LNCAP (cell line): Measurements from ENCODE around the gene PCCA.

Experiments used
- CTCF ChIP-seq: fragments of 450-650 bp; IDR thresholded peaks from 2 replicates; pipeline ENCODE4 v1.5.1; 2017; ENCODE audit warnings: mild to moderate bottlenecking

Gene PCCA

DNA sequence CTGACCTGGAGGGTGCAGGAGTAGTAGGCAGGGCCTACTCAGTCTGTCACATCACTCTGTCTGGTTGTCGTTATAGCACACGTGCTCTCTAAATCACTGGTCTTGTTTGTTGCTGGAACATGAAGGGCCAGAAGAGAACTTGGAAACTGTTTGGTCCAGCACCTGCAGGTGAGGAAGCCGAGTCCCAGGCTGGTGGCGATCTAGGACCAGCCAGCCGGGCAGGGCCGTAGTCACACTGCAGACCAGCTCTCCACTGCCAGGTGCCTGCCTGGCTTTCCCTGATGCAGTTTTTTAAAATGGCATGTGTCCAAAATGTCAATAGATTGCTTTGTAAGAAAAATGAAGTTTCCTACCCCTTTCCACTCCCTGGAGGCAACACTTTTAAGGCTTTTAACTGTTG is 446.0 kb downstream of the PCCA start:
- no peak for TF ChIP-seq CTCF

- no peak for TF ChIP-seq CTCF
These were observed 446.7 kb downstream of the PCCA start for GRCh38 chr13:100535426-100536135.

DNA sequence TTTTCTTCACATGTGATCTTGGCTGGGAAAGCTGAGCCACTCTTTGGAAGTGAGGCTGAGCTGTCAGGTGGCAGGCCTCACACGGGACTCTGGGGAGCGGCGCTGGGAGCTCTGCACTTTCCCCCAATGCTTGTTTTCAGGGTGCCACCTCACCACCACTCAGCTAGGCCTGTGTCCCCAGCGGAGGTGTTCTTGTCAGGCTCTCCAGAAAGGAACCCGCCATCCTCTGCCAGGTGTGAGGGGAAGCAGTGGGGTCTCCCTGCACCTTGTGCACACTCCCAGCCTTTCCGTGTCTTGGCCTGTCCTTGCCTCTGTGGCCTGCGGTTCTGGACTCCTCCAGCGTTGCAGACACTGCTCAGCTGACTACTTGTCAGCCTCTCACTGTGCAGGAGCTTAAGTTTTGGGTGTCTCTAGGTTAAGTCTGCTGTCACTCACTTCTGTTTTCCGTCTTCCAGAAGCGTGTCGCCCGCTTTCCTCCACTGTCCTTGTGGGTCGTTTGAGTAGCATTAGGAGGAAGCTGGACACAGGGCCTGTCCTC is 447.8 kb downstream of the PCCA start:
- TF ChIP-seq CTCF = no peak

GRCh38 chr13:100537486-100537885 is 448.6 kb downstream of the PCCA start:
- TF ChIP-seq CTCF = no peak

GRCh38 chr13:100537951-100538462 is 449.1 kb downstream of the PCCA start:
- no peak for TF ChIP-seq CTCF

- no peak for TF ChIP-seq CTCF
These were observed 451.7 kb downstream of the PCCA start for GRCh38 chr13:100540621-100541020.

- no peak for TF ChIP-seq CTCF
These were observed 453.3 kb downstream of the PCCA start for GRCh38 chr13:100541897-100542825.
